Nephron (organoid): ENCODE data around the gene IFNLR1.

ENCODE experiments used
- H3K27ac Mint-ChIP-seq, 3 experiments: 2 replicates each; pipeline ENCODE4 v1.8.0; 2020; ENCODE audit warnings: mixed read lengths in 3 of 3, mild to moderate bottlenecking in 2 of 3, moderate library complexity in 1 of 3
- H3K27me3 Mint-ChIP-seq: 2 replicates; pipeline ENCODE4 v1.8.0; 2021; ENCODE audit warnings: low read depth, mild to moderate bottlenecking, moderate library complexity, mixed read lengths
- H3K36me3 Mint-ChIP-seq: 2 replicates; pipeline ENCODE4 v1.8.0; 2020; ENCODE audit warnings: low read depth, mixed read lengths
- H3K4me1 Mint-ChIP-seq: 2 replicates; pipeline ENCODE4 v1.8.0; 2020; ENCODE audit warnings: mixed read lengths
- H3K4me3 Mint-ChIP-seq, 3 experiments: 2 replicates each; pipeline ENCODE4 v1.8.0; 2020; ENCODE audit warnings: mild to moderate bottlenecking in 3 of 3, mixed read lengths in 3 of 3, moderate library complexity in 2 of 3
- H3K9me3 Mint-ChIP-seq: 2 replicates; pipeline ENCODE4 v1.8.0; 2020; ENCODE audit warnings: mixed read lengths
- TF ChIP-seq, protein P1 (sequence below), 3 experiments: fragments of 200-600 bp; sonication (generic); IDR thresholded peaks; one replicate each; pipeline ENCODE4 v1.5.0; 2021; ENCODE audit warnings: antibody characterized with exemption in 3 of 3; ENCODE audit not compliant: unreplicated experiment in 3 of 3

The IFNLR1 gene

DNA sequence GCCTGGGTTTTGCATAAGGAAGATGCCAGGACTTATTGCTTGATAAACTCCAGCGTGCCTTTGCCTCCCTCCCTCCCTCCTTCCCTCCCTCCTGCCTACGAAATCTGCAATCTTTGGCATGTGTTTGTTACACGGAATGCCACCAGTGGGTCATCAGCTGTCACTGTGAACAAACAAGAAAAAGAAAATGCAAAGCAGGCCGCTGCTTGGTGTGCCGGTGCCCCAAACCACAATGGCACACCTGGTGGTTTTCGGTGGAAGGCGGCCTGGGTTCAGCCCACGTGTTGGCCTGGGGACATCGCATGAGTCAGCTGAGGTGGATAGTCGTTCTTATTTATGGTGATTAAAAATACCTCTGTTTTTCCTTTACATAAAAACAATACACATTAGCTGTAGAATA lies 16.3 kb upstream of the IFNLR1 start:
- H3K36me3 Mint-ChIP-seq, result no peaks in the 10 kb centered on the region
- H3K27ac Mint-ChIP-seq, result no peak overlapping the region
- peaks cover 4% of the 10 kb centered on the region for H3K27me3 Mint-ChIP-seq
- H3K9me3 Mint-ChIP-seq, result no peaks in the 10 kb centered on the region
- H3K4me3 Mint-ChIP-seq, result no peak overlapping the region
- H3K4me1 Mint-ChIP-seq, result peaks cover 5% of the 10 kb centered on the region
- TF ChIP-seq, protein P1, sequence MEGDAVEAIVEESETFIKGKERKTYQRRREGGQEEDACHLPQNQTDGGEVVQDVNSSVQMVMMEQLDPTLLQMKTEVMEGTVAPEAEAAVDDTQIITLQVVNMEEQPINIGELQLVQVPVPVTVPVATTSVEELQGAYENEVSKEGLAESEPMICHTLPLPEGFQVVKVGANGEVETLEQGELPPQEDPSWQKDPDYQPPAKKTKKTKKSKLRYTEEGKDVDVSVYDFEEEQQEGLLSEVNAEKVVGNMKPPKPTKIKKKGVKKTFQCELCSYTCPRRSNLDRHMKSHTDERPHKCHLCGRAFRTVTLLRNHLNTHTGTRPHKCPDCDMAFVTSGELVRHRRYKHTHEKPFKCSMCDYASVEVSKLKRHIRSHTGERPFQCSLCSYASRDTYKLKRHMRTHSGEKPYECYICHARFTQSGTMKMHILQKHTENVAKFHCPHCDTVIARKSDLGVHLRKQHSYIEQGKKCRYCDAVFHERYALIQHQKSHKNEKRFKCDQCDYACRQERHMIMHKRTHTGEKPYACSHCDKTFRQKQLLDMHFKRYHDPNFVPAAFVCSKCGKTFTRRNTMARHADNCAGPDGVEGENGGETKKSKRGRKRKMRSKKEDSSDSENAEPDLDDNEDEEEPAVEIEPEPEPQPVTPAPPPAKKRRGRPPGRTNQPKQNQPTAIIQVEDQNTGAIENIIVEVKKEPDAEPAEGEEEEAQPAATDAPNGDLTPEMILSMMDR (IDR thresholded peaks at IDR 0.05; ENCODE audit: unreplicated experiment in 3 of 3), result no peak

DNA sequence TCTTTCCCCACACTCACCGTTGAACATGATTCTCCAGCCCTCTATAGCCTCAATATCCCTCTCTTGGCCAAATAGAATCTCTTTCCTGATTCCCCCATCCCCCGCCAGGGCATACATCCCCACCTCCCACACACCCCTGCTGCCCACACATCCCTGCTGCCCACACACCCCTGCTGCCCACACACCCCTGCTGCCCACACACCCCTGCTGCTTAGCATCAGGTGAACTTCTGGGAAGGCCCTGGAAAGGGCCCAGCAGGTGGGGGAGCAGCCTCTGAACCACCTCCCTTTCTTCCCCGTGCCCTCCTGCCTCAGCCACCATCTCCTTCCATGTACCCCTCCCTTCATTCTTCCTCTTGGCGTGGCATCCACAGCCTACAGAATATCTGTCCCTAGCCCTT lies 15.9 kb upstream of the IFNLR1 start:
- TF ChIP-seq, protein P1 (IDR thresholded peaks at IDR 0.05; ENCODE audit: unreplicated experiment in 3 of 3), result no peak
- no peak overlapping the region for H3K27ac Mint-ChIP-seq
- H3K4me1 Mint-ChIP-seq, result peaks cover 5% of the 10 kb centered on the region
- no peaks in the 10 kb centered on the region for H3K9me3 Mint-ChIP-seq
- H3K27me3 Mint-ChIP-seq, result peaks cover 4% of the 10 kb centered on the region
- H3K36me3 Mint-ChIP-seq, result no peaks in the 10 kb centered on the region
- no peak overlapping the region for H3K4me3 Mint-ChIP-seq

DNA sequence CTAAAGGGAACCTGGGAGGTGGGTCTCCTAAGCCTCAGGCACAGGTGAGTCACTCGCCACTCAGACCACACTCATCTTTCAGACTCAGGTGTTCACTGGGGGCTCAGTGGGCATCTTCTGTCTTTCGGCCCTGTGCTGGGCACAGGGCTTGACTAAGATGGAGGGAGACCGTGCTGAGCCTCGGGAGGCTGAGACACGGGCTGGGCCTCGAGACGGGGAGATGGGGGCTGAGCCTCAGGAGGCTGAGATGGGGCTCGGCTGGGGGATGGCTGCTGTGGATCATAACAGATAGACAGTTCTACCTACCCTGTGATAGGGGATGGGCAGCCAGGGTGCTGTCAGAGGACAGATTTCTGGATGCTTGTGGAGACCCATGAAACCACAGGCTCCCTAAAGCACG lies 15.5 kb upstream of the IFNLR1 start:
- TF ChIP-seq, protein P1 (IDR thresholded peaks at IDR 0.05; ENCODE audit: unreplicated experiment in 3 of 3), result no peak
- H3K27me3 Mint-ChIP-seq, result peaks cover 4% of the 10 kb centered on the region
- no peaks in the 10 kb centered on the region for H3K36me3 Mint-ChIP-seq
- H3K9me3 Mint-ChIP-seq, result no peaks in the 10 kb centered on the region
- H3K27ac Mint-ChIP-seq, result peak overlapping the region in 1 of 3 experiments; percentile 52
- no peak overlapping the region for H3K4me3 Mint-ChIP-seq
- H3K4me1 Mint-ChIP-seq, result peaks cover 5% of the 10 kb centered on the region

DNA sequence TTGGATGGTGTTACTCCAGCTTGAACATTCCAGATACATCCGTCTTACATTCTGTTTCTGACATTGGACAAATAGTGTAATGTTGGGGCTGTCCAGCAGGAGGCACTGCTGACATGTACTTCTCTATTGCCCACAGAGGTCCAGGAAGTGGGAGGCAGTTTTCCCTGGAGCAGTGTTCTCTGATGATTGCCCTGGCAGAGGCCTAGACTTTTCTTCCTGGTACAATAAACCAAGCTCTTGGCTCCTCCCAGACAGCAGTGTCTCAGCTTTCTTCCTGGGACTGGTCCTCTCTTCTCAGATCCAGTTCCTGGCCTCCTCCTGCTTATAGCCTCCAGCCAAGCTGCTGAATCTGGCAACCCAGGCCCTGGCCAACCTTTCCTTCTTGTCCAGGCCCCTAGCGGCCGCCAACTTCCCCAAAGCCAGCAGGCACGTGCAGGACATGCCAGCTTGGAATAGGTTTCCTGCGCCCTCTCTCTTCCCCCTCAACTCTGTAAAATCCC lies 14.9 kb upstream of the IFNLR1 start:
- H3K27ac Mint-ChIP-seq, result peak overlapping the region in 1 of 3 experiments; percentile 52
- H3K9me3 Mint-ChIP-seq, result no peaks in the 10 kb centered on the region
- H3K4me1 Mint-ChIP-seq, result peaks cover 5% of the 10 kb centered on the region
- TF ChIP-seq, protein P1 (IDR thresholded peaks at IDR 0.05; ENCODE audit: unreplicated experiment in 3 of 3), result peak; percentile 80 to 91 (median 83)
- H3K27me3 Mint-ChIP-seq, result peaks cover 4% of the 10 kb centered on the region
- H3K36me3 Mint-ChIP-seq, result no peaks in the 10 kb centered on the region
- H3K4me3 Mint-ChIP-seq, result no peak overlapping the region

DNA sequence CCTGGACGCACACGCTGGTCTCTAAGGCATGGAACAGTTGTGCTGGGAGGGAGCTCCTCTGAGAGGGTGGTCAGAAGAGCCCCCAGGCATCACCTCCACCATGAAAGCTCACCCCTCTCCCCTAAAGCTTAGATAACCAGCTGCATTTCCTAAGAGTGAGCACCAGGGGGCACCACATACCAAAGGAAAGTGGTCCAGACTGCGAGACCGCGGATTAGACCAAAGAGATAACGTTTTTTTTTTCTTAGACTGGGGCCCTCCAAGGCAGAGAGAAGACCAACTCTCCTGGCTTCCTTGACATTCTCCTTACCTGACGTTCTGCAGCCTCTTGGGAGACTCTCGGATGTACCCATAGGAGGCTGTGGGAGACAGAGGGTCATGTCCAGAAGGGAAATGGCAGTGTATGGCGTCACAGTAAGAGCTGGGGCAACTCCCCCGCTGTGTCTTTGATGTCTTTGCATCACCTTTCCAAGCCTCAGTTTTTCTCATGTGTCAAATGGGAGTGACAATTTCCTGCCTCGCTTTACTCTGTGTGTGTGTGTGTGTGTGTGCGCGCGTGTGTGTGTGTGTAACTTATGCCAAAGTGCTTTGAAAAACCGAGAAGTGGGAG lies 12.3 kb upstream of the IFNLR1 start:
- Mint-ChIP-seq H3K4me1 (no peaks in the 10 kb centered on the region), H3K9me3 (no peaks in the 10 kb centered on the region), H3K27me3 (peaks cover 4% of the 10 kb centered on the region), H3K27ac (no peak overlapping the region), H3K4me3 (no peak overlapping the region), H3K36me3 (no peaks in the 10 kb centered on the region)
- TF ChIP-seq, protein P1 (IDR thresholded peaks at IDR 0.05; ENCODE audit: unreplicated experiment in 3 of 3), result peak; percentile 82 to 92 (median 85)

DNA sequence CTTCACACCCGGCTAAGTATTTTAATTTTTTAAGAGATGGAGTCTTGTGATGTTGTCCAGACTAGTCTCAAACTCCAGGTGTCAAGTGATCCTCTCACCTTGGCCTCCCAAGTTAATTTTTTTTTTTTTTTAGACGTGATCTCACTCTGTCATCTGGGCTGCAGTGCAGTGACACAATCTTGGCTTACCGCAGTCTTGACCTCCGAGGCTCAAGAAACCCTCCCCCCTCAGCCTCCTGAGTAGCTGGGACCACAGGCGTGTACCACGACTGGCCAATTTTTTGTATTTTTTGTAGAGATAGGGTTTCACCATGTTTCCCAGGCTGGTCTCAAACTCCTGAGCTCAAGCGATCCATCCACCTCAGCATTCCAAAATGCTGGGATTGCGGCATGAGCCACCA lies 11.7 kb upstream of the IFNLR1 start:
- TF ChIP-seq, protein P1 (IDR thresholded peaks at IDR 0.05; ENCODE audit: unreplicated experiment in 3 of 3), result no peak
- no peaks in the 10 kb centered on the region for H3K36me3 Mint-ChIP-seq
- peaks cover 4% of the 10 kb centered on the region for H3K27me3 Mint-ChIP-seq
- no peak overlapping the region for H3K4me3 Mint-ChIP-seq
- no peaks in the 10 kb centered on the region for H3K4me1 Mint-ChIP-seq
- no peak overlapping the region for H3K27ac Mint-ChIP-seq
- no peaks in the 10 kb centered on the region for H3K9me3 Mint-ChIP-seq
